ENCODE data around the gene HLA-DOA.

Gene HLA-DOA

GRCh38 chr6:33040157-33040556 lies 30.8 kb upstream of the HLA-DOA start:
- TF ChIP-seq, protein P1, sequence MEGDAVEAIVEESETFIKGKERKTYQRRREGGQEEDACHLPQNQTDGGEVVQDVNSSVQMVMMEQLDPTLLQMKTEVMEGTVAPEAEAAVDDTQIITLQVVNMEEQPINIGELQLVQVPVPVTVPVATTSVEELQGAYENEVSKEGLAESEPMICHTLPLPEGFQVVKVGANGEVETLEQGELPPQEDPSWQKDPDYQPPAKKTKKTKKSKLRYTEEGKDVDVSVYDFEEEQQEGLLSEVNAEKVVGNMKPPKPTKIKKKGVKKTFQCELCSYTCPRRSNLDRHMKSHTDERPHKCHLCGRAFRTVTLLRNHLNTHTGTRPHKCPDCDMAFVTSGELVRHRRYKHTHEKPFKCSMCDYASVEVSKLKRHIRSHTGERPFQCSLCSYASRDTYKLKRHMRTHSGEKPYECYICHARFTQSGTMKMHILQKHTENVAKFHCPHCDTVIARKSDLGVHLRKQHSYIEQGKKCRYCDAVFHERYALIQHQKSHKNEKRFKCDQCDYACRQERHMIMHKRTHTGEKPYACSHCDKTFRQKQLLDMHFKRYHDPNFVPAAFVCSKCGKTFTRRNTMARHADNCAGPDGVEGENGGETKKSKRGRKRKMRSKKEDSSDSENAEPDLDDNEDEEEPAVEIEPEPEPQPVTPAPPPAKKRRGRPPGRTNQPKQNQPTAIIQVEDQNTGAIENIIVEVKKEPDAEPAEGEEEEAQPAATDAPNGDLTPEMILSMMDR (conservative IDR thresholded peaks at IDR 0.05; ENCODE audit: low read depth, low read length), result no peak
- no peak for DNase-seq (ENCODE audit: low read depth)
- H3K4me3 ChIP-seq (ENCODE audit: low read length), result no peak overlapping the region

GRCh38 chr6:33036535-33036934 lies 27.1 kb upstream of the HLA-DOA start:
- DNase-seq (ENCODE audit: low read depth), result no peak
- no peak overlapping the region for H3K4me3 ChIP-seq (ENCODE audit: low read length)
- TF ChIP-seq, protein P1 (conservative IDR thresholded peaks at IDR 0.05; ENCODE audit: low read depth, low read length), result no peak

GRCh38 chr6:33034554-33034953 lies 25.2 kb upstream of the HLA-DOA start:
- no peak for DNase-seq (ENCODE audit: low read depth)
- TF ChIP-seq, protein P1 (conservative IDR thresholded peaks at IDR 0.05; ENCODE audit: low read depth, low read length), result no peak
- H3K4me3 ChIP-seq (ENCODE audit: low read length), result no peak overlapping the region

DNA sequence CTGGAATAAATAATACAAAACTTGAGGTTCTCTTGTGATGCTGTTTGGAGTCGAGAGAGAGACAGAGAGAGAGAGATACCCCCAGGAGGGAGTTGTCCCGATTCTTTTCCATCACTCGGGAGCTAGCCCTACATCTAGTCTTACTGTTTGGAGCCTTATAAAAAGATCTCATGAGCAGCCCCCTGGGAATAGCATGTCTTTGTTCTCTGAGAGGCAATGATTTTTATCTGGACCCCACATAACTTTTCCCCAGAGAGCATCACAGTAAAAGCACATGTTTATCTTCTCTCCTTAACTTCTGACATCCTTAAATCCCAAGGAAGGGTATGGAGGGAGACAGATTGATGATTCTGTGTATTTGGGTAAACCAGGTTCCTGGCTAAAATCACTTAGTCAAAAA lies 20.9 kb upstream of the HLA-DOA start:
- H3K4me3 ChIP-seq (ENCODE audit: low read length), result no peak overlapping the region
- TF ChIP-seq, protein P1 (conservative IDR thresholded peaks at IDR 0.05; ENCODE audit: low read depth, low read length), result no peak
- DNase-seq (ENCODE audit: low read depth), result no peak

- DNase-seq (ENCODE audit: low read depth), result no peak
- TF ChIP-seq, protein P1 (conservative IDR thresholded peaks at IDR 0.05; ENCODE audit: low read depth, low read length), result no peak
- H3K4me3 ChIP-seq (ENCODE audit: low read length), result no peak overlapping the region
Measured at GRCh38 chr6:33029328-33030184, 20.2 kb upstream of the HLA-DOA start.

DNA sequence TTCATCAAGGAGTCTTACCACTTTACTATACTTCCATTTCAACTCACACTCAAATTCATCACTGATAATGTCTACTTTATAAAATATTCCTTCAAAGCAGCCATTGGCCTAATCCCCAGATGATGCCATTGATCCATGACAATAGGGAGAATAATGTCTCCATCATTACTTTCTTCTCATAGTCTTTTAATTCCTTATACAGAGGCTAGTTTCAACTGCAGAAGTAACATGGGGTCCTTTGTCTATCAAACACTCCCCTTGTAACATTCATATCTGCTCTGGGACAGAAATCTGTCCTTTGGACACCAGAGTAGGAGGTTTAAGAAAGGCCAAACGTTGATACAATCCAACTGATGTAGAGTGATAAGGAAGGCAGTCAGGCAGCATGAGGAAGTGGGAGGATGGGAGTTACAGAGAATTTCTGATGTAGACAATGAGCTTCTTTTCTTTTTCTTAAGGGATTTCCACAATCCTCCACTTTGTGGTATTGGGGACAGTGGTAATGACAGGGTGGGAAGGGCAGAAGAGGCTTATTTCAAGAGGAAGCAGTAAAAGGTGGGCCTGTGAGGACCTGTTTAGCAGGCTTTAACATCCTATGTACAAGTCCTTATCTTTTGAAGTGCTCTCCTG lies 18.9 kb upstream of the HLA-DOA start:
- TF ChIP-seq, protein P1 (conservative IDR thresholded peaks at IDR 0.05; ENCODE audit: low read depth, low read length), result no peak
- H3K4me3 ChIP-seq (ENCODE audit: low read length), result no peak overlapping the region
- DNase-seq (ENCODE audit: low read depth), result no peak

- DNase-seq (ENCODE audit: low read depth), result no peak
- no peak overlapping the region for H3K4me3 ChIP-seq (ENCODE audit: low read length)
- TF ChIP-seq, protein P1 (conservative IDR thresholded peaks at IDR 0.05; ENCODE audit: low read depth, low read length), result no peak
Measured at GRCh38 chr6:33024521-33024920, 15.1 kb upstream of the HLA-DOA start.
